CD8-positive, alpha-beta memory T cell (primary cell): ENCODE measurements around the gene TMEM231. TPM values are rescaled to one million over a fixed set of nuclear protein-coding genes. Genes with fewer than 3 reads are reported as not detected.
"Not testable (repeated sequence)": the region's sequence is repeated elsewhere in the genome, so short reads cannot be mapped to it uniquely, and the experiment has no call there.

Experiments
- CTCF ChIA-PET: fragments of 350-600 bp; sonication (Branson Sonifier 250); formaldehyde crosslinking; loops from one replicate; lab custom pipeline; 2021; ENCODE audit warnings: antibody characterized with exemption; lab: Charles Lee
- POLR2A ChIA-PET: fragments of 350-600 bp; sonication (Branson Sonifier 250); formaldehyde crosslinking; loops from one replicate; lab custom pipeline; 2021; ENCODE audit warnings: antibody characterized with exemption; lab: Charles Lee
- DNase-seq, 5 donors: peaks; one replicate each; pipeline versions ENCODE4 v3.0.0 to v3.0.0-alpha.2; 2020 to 2022; ENCODE audit warnings: mixed read lengths in 1 of 5
- H3K27ac ChIP-seq: one replicate; pipeline ENCODE4 v1.7.0; 2013; ENCODE audit warnings: low read depth, mild to moderate bottlenecking, low read length, moderate library complexity
- H3K27me3 ChIP-seq: 2 replicates; pipeline ENCODE4 v1.7.0; 2013; ENCODE audit warnings: low read length, mild to moderate bottlenecking; ENCODE audit not compliant: insufficient read depth, poor library complexity, severe bottlenecking
- H3K36me3 ChIP-seq: 2 replicates; pipeline ENCODE4 v1.7.0; 2013; ENCODE audit warnings: mild to moderate bottlenecking, low read length, moderate library complexity; ENCODE audit not compliant: insufficient read depth
- H3K4me1 ChIP-seq: 2 replicates; pipeline ENCODE4 v1.7.0; 2013; ENCODE audit warnings: mild to moderate bottlenecking, low read length, moderate library complexity; ENCODE audit not compliant: insufficient read depth
- H3K4me3 ChIP-seq: 2 replicates; pipeline ENCODE4 v1.7.0; 2013; ENCODE audit warnings: mild to moderate bottlenecking, low read length
- H3K9me3 ChIP-seq: 2 replicates; pipeline ENCODE4 v1.7.0; 2013; ENCODE audit warnings: mild to moderate bottlenecking, low read length
- H3K27ac Mint-ChIP-seq, 8 donors: one replicate each; pipeline ENCODE4 v1.8.0; 2020 to 2021; ENCODE audit warnings: mixed read lengths in 8 of 8, mild to moderate bottlenecking in 6 of 8, inconsistent platforms in 3 of 8, moderate library complexity in 3 of 8
- H3K27me3 Mint-ChIP-seq, 2 donors: one replicate each; pipeline ENCODE4 v1.8.0; 2020 to 2021; ENCODE audit warnings: mixed read lengths in 2 of 2, mild to moderate bottlenecking in 1 of 2, moderate library complexity in 1 of 2
- H3K36me3 Mint-ChIP-seq, 3 donors: one replicate each; pipeline ENCODE4 v1.8.0; 2020 to 2021; ENCODE audit warnings: mixed read lengths in 3 of 3, inconsistent platforms in 1 of 3, mild to moderate bottlenecking in 1 of 3
- H3K4me1 Mint-ChIP-seq, 3 donors: one replicate each; pipeline ENCODE4 v1.8.0; 2020 to 2021; ENCODE audit warnings: mixed read lengths in 3 of 3, inconsistent platforms in 1 of 3, mild to moderate bottlenecking in 1 of 3
- H3K4me3 Mint-ChIP-seq, 7 donors: one replicate each; pipeline ENCODE4 v1.8.0; 2020 to 2021; ENCODE audit warnings: mixed read lengths in 7 of 7, mild to moderate bottlenecking in 6 of 7, moderate library complexity in 4 of 7, inconsistent platforms in 2 of 7
- H3K9me3 Mint-ChIP-seq, 5 donors: one replicate each; pipeline ENCODE4 v1.8.0; 2020 to 2022; ENCODE audit warnings: mixed read lengths in 5 of 5, mild to moderate bottlenecking in 3 of 5, moderate library complexity in 2 of 5, inconsistent platforms in 1 of 5
- polyA plus RNA-seq: library from polyadenylated mRNA; unstranded; fragments of 300-500 nt; fragmentation: Illumina TruSeq; gene quantifications from one replicate; pipeline ENCODE4 v1.2.3, GENCODE V29; 2021
- total RNA-seq, 2 experiments: library from RNA; stranded (reverse); gene quantifications; one replicate each; pipeline ENCODE4 v1.2.3, GENCODE V29; 2021

TMEM231 gene
- total and polyA plus RNA-seq, 3 experiments from 2014 or later: 3.4 to 5.4 (median 5.3) TPM

GRCh38 chr16:75552951-75553350, 3.1 kb downstream of the TMEM231 start:
- peaks cover 0 to 5% of the 10 kb centered on the region in 2 donors for H3K27me3 Mint-ChIP-seq
- no peak overlapping the region for H3K27ac Mint-ChIP-seq
- ChIA-PET CTCF (interaction anchor here (1.1 to 1.4 kb wide), 3 partner anchors 16 to 68 kb away, joined by 3 to 4 read pairs (median 3); no protein-coding TSS in a partner anchor), POLR2A (interaction anchor here (0.6 to 0.7 kb wide), 2 partner anchors 14 to 87 kb away, joined by 3 to 8 read pairs; no protein-coding TSS in a partner anchor)
- H3K36me3 Mint-ChIP-seq: peaks cover 0 to 1% (median 0%) of the 10 kb centered on the region in 3 donors
- H3K9me3 Mint-ChIP-seq: no peaks in the 10 kb centered on the region
- H3K27me3 ChIP-seq: no peaks in the 10 kb centered on the region
- H3K9me3 ChIP-seq: no peaks in the 10 kb centered on the region
- no peak for DNase-seq
- H3K27ac ChIP-seq: no peak overlapping the region
- no peak overlapping the region for H3K4me3 ChIP-seq
- H3K4me3 Mint-ChIP-seq: peak overlapping the region in 1 of 7 donors; percentile 27
- H3K4me1 ChIP-seq: peaks cover 13% of the 10 kb centered on the region
- peaks cover 7 to 17% (median 10%) of the 10 kb centered on the region in 3 donors for H3K4me1 Mint-ChIP-seq
- H3K36me3 ChIP-seq: no peaks in the 10 kb centered on the region

- H3K27me3 ChIP-seq: no peaks in the 10 kb centered on the region
- H3K4me1 ChIP-seq: peaks cover 2% of the 10 kb centered on the region
- H3K9me3 ChIP-seq: no peaks in the 10 kb centered on the region
- peaks cover 0 to under 1% (median 0%) of the 10 kb centered on the region in 3 donors for H3K36me3 Mint-ChIP-seq
- peaks cover 0 to 5% of the 10 kb centered on the region in 2 donors for H3K27me3 Mint-ChIP-seq
- H3K27ac Mint-ChIP-seq: no peak overlapping the region
- ChIA-PET POLR2A (interaction anchor here (1.3 kb wide), 1 partner anchor 73 kb away, joined by 3 read pairs; the partner anchor contains the start of gene ADAT1), CTCF (interaction anchor here (0.7 to 1.0 kb wide), 4 partner anchors 9 to 71 kb away, joined by 3 to 4 read pairs (median 4); no protein-coding TSS in a partner anchor)
- peaks cover 1 to 5% (median 2%) of the 10 kb centered on the region in 3 donors for H3K4me1 Mint-ChIP-seq
- H3K9me3 Mint-ChIP-seq: no peaks in the 10 kb centered on the region
- no peaks in the 10 kb centered on the region for H3K36me3 ChIP-seq
- no peak overlapping the region for H3K4me3 Mint-ChIP-seq
- H3K27ac ChIP-seq: no peak overlapping the region
- H3K4me3 ChIP-seq: no peak overlapping the region
- DNase-seq: peak in 1 of 5 donors; percentile 6
Observed at GRCh38 chr16:75550211-75550662, 5.8 kb downstream of the TMEM231 start.

- CTCF ChIA-PET: interaction anchor here (1.2 kb wide), 1 partner anchor 32 kb away, joined by 3 read pairs; no protein-coding TSS in a partner anchor
- H3K27ac ChIP-seq, H3K27me3 Mint-ChIP-seq, H3K27ac Mint-ChIP-seq, H3K36me3 ChIP-seq, H3K4me1 ChIP-seq, DNase-seq, POLR2A ChIA-PET, H3K4me3 ChIP-seq, H3K36me3 Mint-ChIP-seq, H3K9me3 ChIP-seq, H3K27me3 ChIP-seq, H3K4me3 Mint-ChIP-seq, H3K9me3 Mint-ChIP-seq, H3K4me1 Mint-ChIP-seq: not testable (repeated sequence)
Observed at GRCh38 chr16:75548456-75548855, 7.6 kb downstream of the TMEM231 start.

GRCh38 chr16:75546293-75546692, 9.8 kb downstream of the TMEM231 start:
- no peaks in the 10 kb centered on the region for H3K27me3 ChIP-seq
- POLR2A ChIA-PET: no interaction called here
- H3K4me1 ChIP-seq: no peaks in the 10 kb centered on the region
- H3K27ac Mint-ChIP-seq: no peak overlapping the region
- CTCF ChIA-PET: no interaction called here
- no peaks in the 10 kb centered on the region for H3K9me3 Mint-ChIP-seq
- peaks cover 0 to 5% of the 10 kb centered on the region in 2 donors for H3K27me3 Mint-ChIP-seq
- DNase-seq: no peak
- no peak overlapping the region for H3K4me3 Mint-ChIP-seq
- H3K4me3 ChIP-seq: no peak overlapping the region
- H3K27ac ChIP-seq: no peak overlapping the region
- H3K9me3 ChIP-seq: no peaks in the 10 kb centered on the region
- H3K4me1 Mint-ChIP-seq: no peaks in the 10 kb centered on the region
- peaks cover 0 to 3% (median 0%) of the 10 kb centered on the region in 3 donors for H3K36me3 Mint-ChIP-seq
- no peaks in the 10 kb centered on the region for H3K36me3 ChIP-seq

GRCh38 chr16:75545879-75546278, 10.2 kb downstream of the TMEM231 start:
- CTCF ChIA-PET, POLR2A ChIA-PET, H3K36me3 Mint-ChIP-seq: not testable (repeated sequence)

GRCh38 chr16:75542462-75542861, 13.6 kb downstream of the TMEM231 start:
- CTCF ChIA-PET: interaction anchor here (1.0 kb wide), 1 partner anchor 25 kb away, joined by 4 read pairs; no protein-coding TSS in a partner anchor
- H3K27ac Mint-ChIP-seq, DNase-seq, H3K36me3 Mint-ChIP-seq, H3K36me3 ChIP-seq, H3K4me3 ChIP-seq, H3K27ac ChIP-seq, H3K4me1 Mint-ChIP-seq, H3K4me1 ChIP-seq, H3K9me3 Mint-ChIP-seq, H3K9me3 ChIP-seq, H3K27me3 Mint-ChIP-seq, POLR2A ChIA-PET, H3K27me3 ChIP-seq, H3K4me3 Mint-ChIP-seq: not testable (repeated sequence)

More at GRCh38 chr16:75545879-75546278, 10.2 kb downstream of the TMEM231 start:
- H3K9me3 Mint-ChIP-seq, H3K4me3 Mint-ChIP-seq, H3K4me3 ChIP-seq, H3K9me3 ChIP-seq, DNase-seq, H3K27me3 Mint-ChIP-seq, H3K4me1 Mint-ChIP-seq, H3K36me3 ChIP-seq, H3K4me1 ChIP-seq, H3K27ac ChIP-seq, H3K27me3 ChIP-seq, H3K27ac Mint-ChIP-seq: not testable (repeated sequence)

GRCh38 chr16:75541236-75541635, 14.8 kb downstream of the TMEM231 start:
- Histone ChIP-seq H3K36me3 (no peaks in the 10 kb centered on the region), H3K9me3 (no peaks in the 10 kb centered on the region), H3K4me1 (no peaks in the 10 kb centered on the region), H3K27me3 (no peaks in the 10 kb centered on the region), H3K27ac (no peak overlapping the region), H3K4me3 (no peak overlapping the region)
- peaks cover 0 to 3% (median 0%) of the 10 kb centered on the region in 3 donors for H3K36me3 Mint-ChIP-seq
- no peak overlapping the region for H3K27ac Mint-ChIP-seq
- no peak for DNase-seq
- H3K9me3 Mint-ChIP-seq: no peaks in the 10 kb centered on the region
- ChIA-PET CTCF (interaction anchor here (1.0 kb wide), 1 partner anchor 9 kb away, joined by 3 read pairs; no protein-coding TSS in a partner anchor), POLR2A (no interaction called here)
- H3K4me1 Mint-ChIP-seq: no peaks in the 10 kb centered on the region
- H3K4me3 Mint-ChIP-seq: no peak overlapping the region
- no peaks in the 10 kb centered on the region for H3K27me3 Mint-ChIP-seq

GRCh38 chr16:75538882-75539565, 17.0 kb downstream of the TMEM231 start:
- DNase-seq, H3K4me3 ChIP-seq, H3K9me3 ChIP-seq, CTCF ChIA-PET, H3K27ac ChIP-seq, H3K36me3 Mint-ChIP-seq, H3K27me3 Mint-ChIP-seq, H3K4me1 Mint-ChIP-seq, H3K4me1 ChIP-seq, H3K27me3 ChIP-seq, H3K27ac Mint-ChIP-seq, POLR2A ChIA-PET, H3K36me3 ChIP-seq, H3K4me3 Mint-ChIP-seq, H3K9me3 Mint-ChIP-seq: not testable (repeated sequence)
